Left colon (tissue), 2 donors: ENCODE measurements around the gene SMAD5. TPM values are rescaled to one million over a fixed set of nuclear protein-coding genes. Genes with fewer than 3 reads are reported as not detected.

Experiments
- ATAC-seq: fragments of 200-7000 bp; cut with Tn5 transposase; one replicate; pipeline ENCODE4 v1.9.1; 2020; ENCODE audit warnings: mild to moderate bottlenecking, moderate library complexity
- DNase-seq, 2 donors: peaks; one replicate each; pipeline ENCODE4 v3.0.0-alpha.2; 2020
- intact Hi-C, 2 donors: fragments of 100-400 bp; cut with DNase I in 1 of 2; cut with micrococcal nuclease in 1 of 2; formaldehyde crosslinking; loops; one replicate each; pipeline versions ENCODE4 v1.11.2 to v1.14.0; 2022; cut with DNase I, micrococcal nuclease
- total RNA-seq, 2 donors: library from RNA; stranded (reverse); fragmentation: NEBNext Ultra II Directional; extraction: Animal tissue kit (Norgen Biotek cat#: 25700); gene quantifications; one replicate each; pipeline ENCODE4 v1.2.1, GENCODE V29; 2021
- donor health status: DM: no; HTN: no; CAD: no.
- donor health status: DM: yes; HTN: yes; CAD: no.

SMAD5 gene
- total RNA-seq, 2 donors from 2014 or later: 45.6 to 46.8 TPM

- intact Hi-C loops: no loop called here
- ATAC-seq (no peak), DNase-seq (no peak)
Observed at GRCh38 chr5:136206361-136206760, 73.7 kb downstream of the SMAD5 start.

- DNase-seq: no peak
- intact Hi-C loops: no loop called here
- no peak for ATAC-seq
Observed at GRCh38 chr5:136207631-136208030, 75.0 kb downstream of the SMAD5 start.

- DNase-seq (no peak), ATAC-seq (no peak)
- intact Hi-C loops: no loop called here
Observed at GRCh38 chr5:136208916-136209315, 76.3 kb downstream of the SMAD5 start.

DNA sequence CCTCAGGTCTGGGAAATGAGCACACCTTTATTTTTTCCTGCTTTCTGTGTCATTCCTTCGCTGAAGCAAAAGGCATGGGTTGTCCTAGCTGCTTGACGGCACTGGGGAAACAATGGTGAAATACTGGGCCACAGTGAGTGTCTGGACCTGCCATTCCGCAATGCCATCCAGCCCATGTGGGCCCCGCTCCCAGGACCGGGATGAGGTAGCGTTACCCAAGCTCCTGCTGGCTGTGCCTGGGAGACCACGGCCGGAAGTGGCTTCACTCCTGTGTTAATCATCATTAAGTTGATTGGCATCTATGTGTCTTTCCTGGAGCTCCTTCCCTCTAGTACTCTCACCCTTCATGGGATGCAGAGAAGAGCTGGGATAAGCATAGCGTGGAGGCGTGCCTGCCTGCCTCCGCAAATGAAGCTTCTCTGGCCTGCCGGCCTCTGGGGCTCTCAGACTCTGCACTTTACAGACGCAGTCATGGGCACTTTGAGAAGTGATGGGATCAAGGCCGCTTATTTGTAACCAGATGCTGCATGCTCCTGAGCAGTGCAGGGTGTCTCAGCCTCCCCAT, 76.8 kb downstream of the SMAD5 start:
- DNase-seq (no peak), ATAC-seq (no peak)
- intact Hi-C loops: no loop called here

DNA sequence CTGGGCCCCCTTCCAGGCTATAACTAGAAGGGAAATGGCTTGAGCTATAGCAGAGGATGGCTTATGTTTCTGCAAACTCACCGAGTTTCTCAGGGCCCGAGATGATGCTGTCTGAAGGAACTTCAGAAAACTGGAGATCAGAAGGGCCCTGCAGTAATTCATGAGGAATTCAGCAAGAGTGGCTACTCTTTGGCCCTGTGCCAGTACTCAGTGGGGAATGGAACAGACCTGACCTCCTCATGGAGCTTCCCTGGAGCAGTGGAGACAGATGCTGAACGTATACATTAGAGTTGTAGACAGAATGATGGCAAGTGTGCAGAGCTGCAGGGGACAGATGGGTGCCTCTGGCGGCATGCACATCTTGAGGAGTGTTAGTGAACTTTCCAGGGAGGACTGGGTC, 77.6 kb downstream of the SMAD5 start:
- no peak for DNase-seq
- no peak for ATAC-seq
- intact Hi-C loops: loop anchor here (5.0 to 10.0 kb wide), 2 partner anchors 323 to 325 kb away; no protein-coding TSS in a partner anchor

DNA sequence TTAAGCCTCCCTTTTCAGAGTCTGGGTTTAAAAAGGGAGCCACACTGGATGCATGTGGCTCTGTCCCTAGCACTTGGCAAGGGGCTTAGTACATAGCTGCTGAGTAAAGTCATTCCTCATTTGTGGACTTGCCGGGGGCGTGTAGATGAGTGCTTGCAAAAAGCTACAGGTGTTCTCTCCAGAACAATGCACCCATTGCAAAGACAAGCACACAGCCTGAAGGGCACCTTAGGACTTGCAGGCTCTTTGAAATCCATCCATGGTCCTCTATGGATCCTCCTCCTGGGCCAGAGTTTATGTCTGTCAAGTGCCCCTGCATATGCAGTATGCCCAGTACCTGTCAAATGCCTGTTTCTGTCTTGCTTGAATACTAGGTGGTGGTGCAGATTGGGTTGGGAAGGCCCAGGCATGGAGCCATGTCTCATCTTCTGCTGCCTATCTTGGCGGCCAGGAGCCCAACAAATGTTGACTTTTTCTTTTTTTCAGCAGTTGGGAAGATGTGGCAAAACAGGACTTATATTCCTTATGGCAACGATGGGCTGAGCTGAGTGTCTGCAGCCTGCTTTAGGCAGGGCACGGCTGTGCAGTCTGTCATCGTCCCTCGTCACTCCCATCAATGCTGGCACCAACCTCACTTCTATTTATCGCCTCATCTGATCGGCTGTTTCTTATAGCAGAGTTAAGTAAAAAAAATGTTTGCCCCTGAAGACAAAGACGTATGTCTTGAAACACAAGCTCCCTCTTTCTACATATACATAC, 78.8 kb downstream of the SMAD5 start:
- DNase-seq: no peak
- no peak for ATAC-seq
- intact Hi-C loops: loop anchor here (5.0 to 10.0 kb wide), 2 partner anchors 324 to 327 kb away; no protein-coding TSS in a partner anchor

GRCh38 chr5:136212252-136212721, 79.6 kb downstream of the SMAD5 start:
- ATAC-seq: peak; percentile 86
- DNase-seq: peak; percentile 39 to 72

DNA sequence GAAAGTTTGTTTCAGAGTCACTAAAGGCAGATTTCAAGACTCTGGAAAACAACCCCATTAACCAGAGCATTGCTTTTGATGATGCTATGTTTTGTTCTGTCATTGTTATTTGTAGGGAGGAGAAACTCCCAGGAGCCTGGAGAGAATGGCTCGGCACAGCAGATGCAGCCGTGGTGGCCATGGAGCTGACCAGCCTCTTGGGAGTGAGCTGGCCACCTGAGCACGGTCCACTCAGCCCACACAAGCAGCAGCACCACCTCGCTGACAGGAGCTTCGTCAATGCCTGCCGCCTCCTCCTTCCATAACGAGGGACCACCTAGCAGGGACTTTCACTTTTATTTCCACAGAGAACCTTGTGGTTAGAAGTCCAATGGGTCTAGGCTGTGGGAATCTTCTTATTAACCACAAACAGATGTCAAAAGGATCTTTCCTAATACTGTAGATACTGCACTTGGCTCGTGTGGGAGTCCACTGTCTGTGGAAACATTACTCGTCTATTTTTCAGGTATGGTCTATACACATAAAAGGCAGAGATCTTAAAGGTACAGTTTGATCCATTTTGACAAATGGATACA, 81.4 kb downstream of the SMAD5 start:
- ATAC-seq (no peak), DNase-seq (no peak)
- intact Hi-C loops: loop anchor here (5.0 to 10.0 kb wide), 2 partner anchors 327 to 329 kb away; no protein-coding TSS in a partner anchor

More at GRCh38 chr5:136212252-136212721, 79.6 kb downstream of the SMAD5 start:
- intact Hi-C loops: loop anchor here (5.0 to 10.0 kb wide), 2 partner anchors 325 to 327 kb away; no protein-coding TSS in a partner anchor

GRCh38 chr5:136215812-136216211, 83.2 kb downstream of the SMAD5 start:
- no peak for ATAC-seq
- intact Hi-C loops: loop anchor here in 1 of 2 donors (10.0 kb wide), 1 partner anchor 331 kb away; no protein-coding TSS in a partner anchor

DNA sequence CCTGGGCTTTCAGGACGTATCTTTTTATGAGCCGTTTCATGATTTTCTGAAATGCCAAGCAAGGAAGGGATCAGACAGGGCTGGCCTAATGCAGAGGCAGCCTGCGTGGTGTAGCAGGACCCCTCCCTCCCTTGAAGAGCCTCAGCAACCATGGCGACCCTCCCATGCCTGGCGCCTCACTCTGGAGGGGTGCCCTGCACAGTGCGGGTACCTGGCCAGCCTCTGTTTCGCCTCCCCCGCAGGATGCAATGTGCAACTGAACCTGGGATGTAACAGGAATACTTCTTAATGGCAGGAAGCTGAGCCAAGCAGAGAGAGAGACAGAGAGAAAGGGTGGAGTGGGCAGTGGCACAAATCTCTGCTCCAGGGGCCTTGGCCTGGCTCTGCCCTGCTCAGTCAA, 83.6 kb downstream of the SMAD5 start:
- intact Hi-C loops: loop anchor here in 1 of 2 donors (10.0 kb wide), 1 partner anchor 331 kb away; no protein-coding TSS in a partner anchor
- DNase-seq (no peak), ATAC-seq (no peak)

More at GRCh38 chr5:136215812-136216211, 83.2 kb downstream of the SMAD5 start:
- no peak for DNase-seq

GRCh38 chr5:136221340-136221739, 88.7 kb downstream of the SMAD5 start:
- DNase-seq: no peak
- intact Hi-C loops: no loop called here
- no peak for ATAC-seq

DNA sequence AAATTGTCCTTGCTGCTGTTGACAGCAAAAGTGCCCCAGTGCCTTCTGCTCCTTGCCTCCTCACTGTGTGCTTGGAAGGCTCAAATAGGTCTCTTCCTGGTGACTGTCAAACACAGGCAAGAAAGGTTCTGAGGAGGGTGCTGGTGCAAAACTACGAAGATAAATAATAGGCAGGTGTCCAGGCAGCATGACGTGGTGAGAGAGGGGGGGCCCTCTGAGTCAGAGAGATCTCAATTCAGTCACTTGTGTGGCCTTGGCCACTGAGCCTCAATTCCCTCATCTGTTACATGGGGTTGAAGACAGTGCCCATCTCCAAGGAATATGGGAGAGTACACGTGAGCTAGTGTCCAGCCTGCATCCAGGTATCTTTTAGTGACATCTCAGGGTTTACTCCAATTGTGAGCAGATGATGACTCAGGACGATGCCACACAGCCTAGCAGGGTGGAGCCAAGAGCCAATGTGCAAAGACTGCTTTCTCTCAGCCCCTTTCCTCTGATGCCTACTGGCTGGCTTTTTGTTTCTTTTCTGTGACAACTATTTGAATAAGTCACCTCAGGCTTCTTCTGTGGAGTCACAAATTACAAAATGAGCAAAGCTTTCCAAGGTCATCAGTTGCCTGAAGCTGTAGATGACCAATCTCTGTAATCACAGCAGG, 90.1 kb downstream of the SMAD5 start:
- DNase-seq: no peak
- intact Hi-C loops: no loop called here
- ATAC-seq: peak; percentile 21

DNA sequence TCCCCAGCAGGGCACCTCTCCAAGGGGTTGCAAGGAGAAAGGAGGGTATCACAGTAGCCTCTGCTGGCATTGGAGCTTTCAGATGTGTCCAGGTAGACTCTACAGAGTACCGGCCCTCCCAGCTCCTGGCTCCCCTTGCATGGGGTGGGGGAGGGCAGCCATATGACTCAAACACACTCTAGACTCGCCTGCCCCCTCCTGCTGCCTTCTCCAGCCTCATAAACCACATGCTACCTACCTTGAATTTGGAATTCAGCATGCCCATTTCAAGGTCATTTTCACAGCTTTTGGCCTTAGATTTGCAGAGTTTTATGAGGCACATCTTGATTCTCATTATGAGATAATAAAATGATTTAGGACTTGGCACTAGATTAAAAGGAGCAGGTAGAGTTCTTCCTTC, 93.2 kb downstream of the SMAD5 start:
- peak; percentile 48 for ATAC-seq
- no peak for DNase-seq
- intact Hi-C loops: no loop called here

- no peak for DNase-seq
- intact Hi-C loops: no loop called here
- no peak for ATAC-seq
Observed at GRCh38 chr5:136226401-136226800, 93.8 kb downstream of the SMAD5 start.

DNA sequence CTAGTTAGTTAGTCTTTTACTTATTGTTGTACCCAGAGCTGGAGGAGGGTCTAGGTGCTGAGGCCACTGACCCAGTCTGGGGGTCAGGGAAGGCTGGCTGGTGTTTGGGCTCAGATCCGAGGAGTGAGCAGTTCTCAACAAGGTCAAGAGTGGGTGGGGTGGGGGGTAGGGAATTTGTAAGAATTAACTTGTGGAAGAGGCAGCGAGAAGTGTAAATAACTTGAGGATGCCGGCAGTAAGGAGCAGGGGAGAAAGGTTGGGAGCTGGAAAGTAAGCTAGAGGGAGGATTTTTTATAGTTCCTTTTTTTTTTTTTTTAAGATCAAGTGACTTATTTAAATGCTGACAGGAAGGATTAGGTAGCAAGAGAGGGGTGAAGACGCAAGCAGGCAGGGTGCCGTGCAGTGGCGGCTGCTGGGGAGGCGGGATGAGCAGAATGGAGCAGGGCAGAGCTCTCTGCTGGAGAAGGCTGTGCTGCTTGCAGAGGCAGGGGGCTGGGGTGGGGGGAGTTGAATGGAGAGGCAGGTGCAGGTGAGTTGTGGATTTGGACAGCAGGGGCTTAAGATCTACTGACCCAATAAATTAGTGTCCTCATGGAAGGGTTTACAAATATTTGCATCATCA, 95.6 kb downstream of the SMAD5 start:
- ATAC-seq (no peak), DNase-seq (no peak)
- intact Hi-C loops: no loop called here

- ATAC-seq (no peak), DNase-seq (no peak)
- intact Hi-C loops: no loop called here
Observed at GRCh38 chr5:136230176-136230575, 97.5 kb downstream of the SMAD5 start.

DNA sequence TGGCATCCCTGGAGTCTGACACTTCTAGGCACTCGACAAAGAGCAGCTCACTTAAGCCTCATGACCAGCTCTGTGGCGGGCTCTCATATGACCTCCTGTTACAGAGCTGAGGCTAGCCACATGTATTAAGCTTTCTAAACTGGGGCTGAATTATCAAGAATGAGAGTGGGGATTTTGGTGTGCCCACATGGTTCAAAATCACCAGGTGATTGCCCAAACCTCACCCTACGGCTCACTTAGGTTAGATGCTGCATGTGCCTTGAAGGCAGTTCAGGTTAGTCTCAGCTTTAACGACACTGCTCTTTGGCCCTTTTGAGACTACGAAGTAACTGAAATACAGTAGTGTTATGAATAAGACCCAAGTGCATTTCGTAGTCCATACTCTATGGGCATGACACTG, 99.7 kb downstream of the SMAD5 start:
- intact Hi-C loops: no loop called here
- no peak for ATAC-seq
- DNase-seq: no peak
